ENCODE data around the gene EIF4G3.
A peak's percentile ranks its signal among the peaks of the same experiment; 100 is the strongest.

Gene EIF4G3

GRCh38 chr1:21149855-21150432, 26.8 kb downstream of the EIF4G3 start:
- TF ChIP-seq NFIC (IDR thresholded peaks at IDR 0.05) (0 out of 2 replicates have a peak, but pooled peaks have one; percentile 8), YY1 (IDR thresholded peaks at IDR 0.05; ENCODE audit: low read depth) (peak; percentile 75), REST (IDR thresholded peaks at IDR 0.05; ENCODE audit: low read depth) (no peak), CREB1 (IDR thresholded peaks at IDR 0.05; ENCODE audit: low read depth) (no peak), TEAD4 (IDR thresholded peaks at IDR 0.05) (peak; percentile 45), MAX (IDR thresholded peaks at IDR 0.05) (no peak)

- TF ChIP-seq CEBPB (IDR thresholded peaks at IDR 0.05): no peak
- no peak for TF ChIP-seq EP300 (IDR thresholded peaks at IDR 0.05; ENCODE audit: borderline replicate concordance)
- TF ChIP-seq MAX (IDR thresholded peaks at IDR 0.05): no peak
- no peak for TF ChIP-seq TCF12 (IDR thresholded peaks at IDR 0.05; ENCODE audit: low read depth)
- TF ChIP-seq TEAD4 (IDR thresholded peaks at IDR 0.05): no peak
- no peak for TF ChIP-seq RAD21 (IDR thresholded peaks at IDR 0.05; ENCODE audit: low read depth)
- TF ChIP-seq EGR1 (IDR thresholded peaks at IDR 0.05): no peak
These were observed 27.3 kb downstream of the EIF4G3 start for GRCh38 chr1:21149430-21149854.

GRCh38 chr1:21143752-21144151, 32.9 kb downstream of the EIF4G3 start:
- no peak for TF ChIP-seq RAD21 (IDR thresholded peaks at IDR 0.05; ENCODE audit: low read depth)
- no peak for TF ChIP-seq CREB1 (IDR thresholded peaks at IDR 0.05; ENCODE audit: low read depth)
- TF ChIP-seq TAF1 (IDR thresholded peaks at IDR 0.05; ENCODE audit: low read depth): no peak
- TF ChIP-seq CEBPB (IDR thresholded peaks at IDR 0.05): no peak
- TF ChIP-seq REST (IDR thresholded peaks at IDR 0.05; ENCODE audit: low read depth): no peak
- TF ChIP-seq MAX (IDR thresholded peaks at IDR 0.05): no peak
- no peak for TF ChIP-seq USF1 (IDR thresholded peaks at IDR 0.05)
- TF ChIP-seq EP300 (IDR thresholded peaks at IDR 0.05; ENCODE audit: borderline replicate concordance): no peak
- no peak for TF ChIP-seq TCF12 (IDR thresholded peaks at IDR 0.05; ENCODE audit: low read depth)
- no peak for TF ChIP-seq ZBTB7A (IDR thresholded peaks at IDR 0.05; ENCODE audit: low read depth)
- TF ChIP-seq TEAD4 (IDR thresholded peaks at IDR 0.05): no peak
- TF ChIP-seq EGR1 (IDR thresholded peaks at IDR 0.05): no peak
- TF ChIP-seq FOXM1 (IDR thresholded peaks at IDR 0.05; ENCODE audit: borderline replicate concordance, low read depth): no peak
- no peak for TF ChIP-seq NFIC (IDR thresholded peaks at IDR 0.05)
- TF ChIP-seq YY1 (IDR thresholded peaks at IDR 0.05; ENCODE audit: low read depth): no peak

GRCh38 chr1:21143138-21143537, 33.6 kb downstream of the EIF4G3 start:
- TF ChIP-seq CEBPB (IDR thresholded peaks at IDR 0.05) (no peak), TEAD4 (IDR thresholded peaks at IDR 0.05) (no peak), EGR1 (IDR thresholded peaks at IDR 0.05) (no peak), RAD21 (IDR thresholded peaks at IDR 0.05; ENCODE audit: low read depth) (no peak), TAF1 (IDR thresholded peaks at IDR 0.05; ENCODE audit: low read depth) (no peak), TCF12 (IDR thresholded peaks at IDR 0.05; ENCODE audit: low read depth) (no peak)

- no peak for TF ChIP-seq ZBTB7A (IDR thresholded peaks at IDR 0.05; ENCODE audit: low read depth)
- TF ChIP-seq REST (IDR thresholded peaks at IDR 0.05; ENCODE audit: low read depth): no peak
- no peak for TF ChIP-seq EGR1 (IDR thresholded peaks at IDR 0.05)
- no peak for TF ChIP-seq FOXM1 (IDR thresholded peaks at IDR 0.05; ENCODE audit: borderline replicate concordance, low read depth)
- no peak for TF ChIP-seq EP300 (IDR thresholded peaks at IDR 0.05; ENCODE audit: borderline replicate concordance)
- TF ChIP-seq TEAD4 (IDR thresholded peaks at IDR 0.05): no peak
- TF ChIP-seq MAX (IDR thresholded peaks at IDR 0.05): no peak
- no peak for TF ChIP-seq NFIC (IDR thresholded peaks at IDR 0.05)
- TF ChIP-seq USF1 (IDR thresholded peaks at IDR 0.05): no peak
- no peak for TF ChIP-seq CREB1 (IDR thresholded peaks at IDR 0.05; ENCODE audit: low read depth)
- no peak for TF ChIP-seq YY1 (IDR thresholded peaks at IDR 0.05; ENCODE audit: low read depth)
- TF ChIP-seq TAF1 (IDR thresholded peaks at IDR 0.05; ENCODE audit: low read depth): no peak
- TF ChIP-seq RAD21 (IDR thresholded peaks at IDR 0.05; ENCODE audit: low read depth): no peak
- TF ChIP-seq TCF12 (IDR thresholded peaks at IDR 0.05; ENCODE audit: low read depth): no peak
These were observed 35.7 kb downstream of the EIF4G3 start for GRCh38 chr1:21141030-21141429.
